MCF 10A (cell line): ENCODE measurements around the gene ATAD1. TPM values are rescaled to one million over a fixed set of nuclear protein-coding genes. Genes with fewer than 3 reads are reported as not detected.
A peak's percentile ranks its signal among the peaks of the same experiment; 100 is the strongest.
"Not testable (repeated sequence)": the region's sequence is repeated elsewhere in the genome, so short reads cannot be mapped to it uniquely, and the experiment has no call there.

Experiments
- BruUV-seq: library from RNA; stranded (reverse); fragments of 400-500 nt; replicated peaks from 2 replicates; lab custom pipeline; 2021; lab: Mats Ljungman, UMichigan
- CTCF ChIA-PET: fragments of 300-600 bp; sonication (Branson Sonifier 250); formaldehyde crosslinking; extraction: SDS; loops from one replicate; lab custom pipeline; 2021; ENCODE audit warnings: antibody characterized with exemption, inconsistent platforms; lab: Yijun Ruan, JAX
- POLR2A ChIA-PET: fragments of 300-600, 350-650 bp; sonication (Branson Sonifier 250); formaldehyde crosslinking; extraction: SDS; loops from one replicate; lab custom pipeline; 2020; ENCODE audit warnings: antibody characterized with exemption, inconsistent platforms; lab: Yijun Ruan, JAX
- DNase-seq: peaks from one replicate; pipeline ENCODE4 v3.0.0-alpha.2; 2018; ENCODE audit not compliant: unreplicated experiment
- H3K27ac Mint-ChIP-seq: one replicate; pipeline ENCODE4 v1.8.0; 2022; ENCODE audit warnings: mild to moderate bottlenecking, low read depth, mixed read lengths; ENCODE audit not compliant: unreplicated experiment
- H3K27me3 Mint-ChIP-seq: one replicate; pipeline ENCODE4 v1.8.0; 2022; ENCODE audit warnings: mixed read lengths; ENCODE audit not compliant: insufficient read depth, unreplicated experiment
- H3K36me3 Mint-ChIP-seq: one replicate; pipeline ENCODE4 v1.8.0; 2022; ENCODE audit warnings: mild to moderate bottlenecking, moderate library complexity, mixed read lengths; ENCODE audit not compliant: insufficient read depth, unreplicated experiment
- H3K4me1 Mint-ChIP-seq: one replicate; pipeline ENCODE4 v1.8.0; 2022; ENCODE audit warnings: mixed read lengths; ENCODE audit not compliant: insufficient read depth, unreplicated experiment
- H3K4me3 Mint-ChIP-seq: one replicate; pipeline ENCODE4 v1.8.0; 2022; ENCODE audit warnings: mild to moderate bottlenecking, moderate library complexity, mixed read lengths; ENCODE audit not compliant: unreplicated experiment
- H3K9me3 Mint-ChIP-seq: one replicate; pipeline ENCODE4 v1.8.0; 2022; ENCODE audit warnings: mixed read lengths; ENCODE audit not compliant: unreplicated experiment
- CTCF ChIP-seq: fragments of 200-600 bp; IDR thresholded peaks from one replicate; pipeline ENCODE4 v1.8.0; 2022; ENCODE audit warnings: antibody characterized with exemption, mild to moderate bottlenecking; ENCODE audit not compliant: unreplicated experiment
- intact Hi-C: fragments of 100-400 bp; cut with micrococcal nuclease; formaldehyde crosslinking; loops from 2 replicates; pipeline ENCODE4 v1.14.1; 2022
- total RNA-seq: library from RNA; stranded (reverse); gene quantifications from 2 replicates; pipeline ENCODE4 v1.2.3, GENCODE V29; 2022

ATAD1 gene
- total RNA-seq, 1 experiment from 2014 or later = 75.2 TPM

GRCh38 chr10:87852089-87852488, 34.1 kb upstream of the ATAD1 start:
- BruUV-seq = no TSS peak
- Mint-ChIP-seq H3K27ac (no peak overlapping the region), H3K4me1 (peaks cover 5% of the 10 kb centered on the region), H3K9me3 (no peaks in the 10 kb centered on the region), H3K4me3 (no peak overlapping the region), H3K27me3 (no peaks in the 10 kb centered on the region), H3K36me3 (no peaks in the 10 kb centered on the region)
- TF ChIP-seq CTCF = no peak
- ChIA-PET POLR2A (interaction anchor here (3.0 to 6.0 kb wide), 2 partner anchors 10 kb away, joined by 10 to 56 read pairs; partner anchors contain the start of genes KLLN and PTEN), CTCF (interaction anchor here (0.9 to 4.2 kb wide), 4 partner anchors 470 to 701 kb away, joined by 3 to 24 read pairs (median 4); no protein-coding TSS in a partner anchor)
- intact Hi-C loops = no loop called here
- DNase-seq = no peak

- no peaks in the 10 kb centered on the region for H3K9me3 Mint-ChIP-seq
- ChIA-PET CTCF (interaction anchor here (0.6 to 4.2 kb wide), 12 partner anchors 8 to 705 kb away, joined by 3 to 24 read pairs (median 4); partner anchors contain the start of genes ATAD1, KLLN and PTEN), POLR2A (interaction anchor here (0.6 to 14.7 kb wide), 6 partner anchors 9 to 539 kb away, joined by 3 to 186 read pairs (median 8); partner anchors contain the start of genes ATAD1, KLLN and PTEN)
- no peak overlapping the region for H3K27ac Mint-ChIP-seq
- DNase-seq = peak; percentile 72
- peaks cover 11% of the 10 kb centered on the region for H3K4me1 Mint-ChIP-seq
- TF ChIP-seq CTCF = peak; percentile 41
- BruUV-seq = no TSS peak
- no peaks in the 10 kb centered on the region for H3K36me3 Mint-ChIP-seq
- no peak overlapping the region for H3K4me3 Mint-ChIP-seq
- intact Hi-C loops = no loop called here
- no peaks in the 10 kb centered on the region for H3K27me3 Mint-ChIP-seq
Measured at GRCh38 chr10:87850742-87851205, 32.7 kb upstream of the ATAD1 start.

GRCh38 chr10:87849001-87849400, 31.0 kb upstream of the ATAD1 start:
- BruUV-seq = no TSS peak
- Mint-ChIP-seq H3K27ac (no peak overlapping the region), H3K4me3 (no peak overlapping the region), H3K9me3 (no peaks in the 10 kb centered on the region), H3K4me1 (peaks cover 15% of the 10 kb centered on the region), H3K27me3 (no peaks in the 10 kb centered on the region), H3K36me3 (no peaks in the 10 kb centered on the region)
- CTCF ChIA-PET = interaction anchor here (0.7 to 1.1 kb wide), 3 partner anchors 12 to 695 kb away, joined by 3 to 6 read pairs (median 4); no protein-coding TSS in a partner anchor
- no peak for TF ChIP-seq CTCF
- intact Hi-C loops = no loop called here
- DNase-seq = peak; percentile 71
- POLR2A ChIA-PET = interaction anchor here (0.8 to 14.7 kb wide), 3 partner anchors 13 to 536 kb away, joined by 3 to 186 read pairs (median 56); partner anchors contain the start of genes ATAD1, KLLN and PTEN

- no peaks in the 10 kb centered on the region for H3K9me3 Mint-ChIP-seq
- peaks cover 25% of the 10 kb centered on the region for H3K4me1 Mint-ChIP-seq
- DNase-seq = no peak
- intact Hi-C loops = no loop called here
- H3K27me3 Mint-ChIP-seq = no peaks in the 10 kb centered on the region
- BruUV-seq = no TSS peak
- no peak overlapping the region for H3K27ac Mint-ChIP-seq
- ChIA-PET POLR2A (interaction anchor here (0.6 to 14.7 kb wide), 6 partner anchors 15 to 1044 kb away, joined by 3 to 186 read pairs (median 3); partner anchors contain the start of genes ATAD1, KLLN and PTEN), CTCF (interaction anchor here (0.7 to 2.6 kb wide), 3 partner anchors 15 to 542 kb away, joined by 3 to 9 read pairs (median 4); partner anchors contain the start of gene ATAD1)
- no peak for TF ChIP-seq CTCF
- no peaks in the 10 kb centered on the region for H3K36me3 Mint-ChIP-seq
- no peak overlapping the region for H3K4me3 Mint-ChIP-seq
Measured at GRCh38 chr10:87847550-87847949, 29.5 kb upstream of the ATAD1 start.

GRCh38 chr10:87846711-87847110, 28.7 kb upstream of the ATAD1 start:
- ChIA-PET POLR2A (interaction anchor here (0.6 to 14.7 kb wide), 12 partner anchors 11 to 628 kb away, joined by 3 to 186 read pairs (median 4); partner anchors contain the start of genes ATAD1, KLLN and PTEN), CTCF (interaction anchor here (0.5 to 2.6 kb wide), 6 partner anchors 13 to 543 kb away, joined by 4 to 12 read pairs (median 9); partner anchors contain the start of gene ATAD1)
- H3K27ac Mint-ChIP-seq, H3K9me3 Mint-ChIP-seq, H3K36me3 Mint-ChIP-seq, intact Hi-C loops, H3K4me3 Mint-ChIP-seq, H3K27me3 Mint-ChIP-seq, BruUV-seq: not testable (repeated sequence)
- peak; percentile 38 for DNase-seq
- H3K4me1 Mint-ChIP-seq = peaks cover 32% of the 10 kb centered on the region
